ENCODE measurements around the gene JMJD1C. TPM values are rescaled to one million over a fixed set of nuclear protein-coding genes. Genes with fewer than 3 reads are reported as not detected.

JMJD1C gene
- total RNA-seq, 2 donors from 2014 or later = 91.8 to 103 TPM

DNA sequence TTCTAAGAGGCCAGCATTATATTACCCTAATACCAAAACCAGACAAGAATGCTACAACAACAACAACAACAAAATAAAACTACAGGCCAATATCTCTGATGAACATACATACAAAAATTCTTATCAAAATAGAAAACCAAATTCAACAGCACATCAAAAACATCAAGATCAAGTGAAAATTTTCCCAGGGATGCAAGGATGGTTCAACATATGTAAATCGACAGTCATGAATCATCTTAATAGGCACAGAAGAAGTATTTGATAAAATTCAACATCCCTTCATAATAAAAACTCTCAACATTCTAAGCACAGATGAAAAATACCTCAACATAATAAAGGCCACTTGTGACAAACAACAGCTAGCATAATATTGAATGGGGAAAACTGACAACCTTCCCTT lies 75.3 kb downstream of the JMJD1C start:
- no peak for DNase-seq
- intact Hi-C loops (cut with DNase I) = no loop called here
- ATAC-seq = no peak
- Histone ChIP-seq H3K36me3 (replicated peaks in 1 of 2; ENCODE audit: insufficient read depth in 1 of 2, low read depth in 2 of 2) (no peaks in the 10 kb centered on the region), H3K4me3 (no peak overlapping the region), H3K27ac (no peak overlapping the region), H3K27me3 (no peaks in the 10 kb centered on the region), H3K9me3 (no peaks in the 10 kb centered on the region), H3K4me1 (no peaks in the 10 kb centered on the region)
- WGBS, 2 donors = 95 to 97% methylated on average over 1 of the region's 1 CpG
- no peak for TF ChIP-seq POLR2A (IDR thresholded peaks at IDR 0.05)
- TF ChIP-seq, protein P1, sequence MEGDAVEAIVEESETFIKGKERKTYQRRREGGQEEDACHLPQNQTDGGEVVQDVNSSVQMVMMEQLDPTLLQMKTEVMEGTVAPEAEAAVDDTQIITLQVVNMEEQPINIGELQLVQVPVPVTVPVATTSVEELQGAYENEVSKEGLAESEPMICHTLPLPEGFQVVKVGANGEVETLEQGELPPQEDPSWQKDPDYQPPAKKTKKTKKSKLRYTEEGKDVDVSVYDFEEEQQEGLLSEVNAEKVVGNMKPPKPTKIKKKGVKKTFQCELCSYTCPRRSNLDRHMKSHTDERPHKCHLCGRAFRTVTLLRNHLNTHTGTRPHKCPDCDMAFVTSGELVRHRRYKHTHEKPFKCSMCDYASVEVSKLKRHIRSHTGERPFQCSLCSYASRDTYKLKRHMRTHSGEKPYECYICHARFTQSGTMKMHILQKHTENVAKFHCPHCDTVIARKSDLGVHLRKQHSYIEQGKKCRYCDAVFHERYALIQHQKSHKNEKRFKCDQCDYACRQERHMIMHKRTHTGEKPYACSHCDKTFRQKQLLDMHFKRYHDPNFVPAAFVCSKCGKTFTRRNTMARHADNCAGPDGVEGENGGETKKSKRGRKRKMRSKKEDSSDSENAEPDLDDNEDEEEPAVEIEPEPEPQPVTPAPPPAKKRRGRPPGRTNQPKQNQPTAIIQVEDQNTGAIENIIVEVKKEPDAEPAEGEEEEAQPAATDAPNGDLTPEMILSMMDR (IDR thresholded peaks at IDR 0.05) = no peak

DNA sequence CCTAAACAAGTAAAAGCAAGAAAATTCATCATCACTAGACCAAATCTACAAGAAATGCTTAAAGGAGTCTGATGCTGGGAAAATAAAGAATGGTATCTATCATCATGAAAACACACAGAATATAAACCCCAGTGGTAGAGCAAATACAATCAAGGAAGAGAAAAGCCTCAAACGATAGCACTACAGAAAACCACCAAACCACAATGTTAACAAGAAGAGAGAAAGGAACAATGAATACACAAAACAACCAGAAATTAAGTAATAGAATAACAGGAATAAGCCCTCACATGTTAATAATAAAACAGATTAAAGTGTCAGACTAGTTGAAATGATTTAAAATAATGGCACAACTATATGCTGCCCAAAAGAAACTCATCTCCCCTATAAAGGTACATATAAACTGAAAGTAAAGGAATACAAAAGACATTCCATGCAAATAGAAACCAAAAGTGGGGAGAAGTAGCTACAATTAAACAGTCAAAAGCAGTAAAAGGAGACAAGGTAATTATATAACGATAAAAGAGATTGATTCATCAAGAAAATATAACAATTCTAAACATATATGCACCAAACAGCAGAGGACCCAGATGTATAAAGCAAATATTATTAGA lies 77.3 kb downstream of the JMJD1C start:
- no peaks in the 10 kb centered on the region for H3K36me3 ChIP-seq (replicated peaks in 1 of 2; ENCODE audit: insufficient read depth in 1 of 2, low read depth in 2 of 2)
- H3K9me3 ChIP-seq = no peaks in the 10 kb centered on the region
- intact Hi-C loops (cut with DNase I) = no loop called here
- WGBS, 2 donors = 74 to 79% methylated on average over 2 of the region's 2 CpGs
- no peak for DNase-seq
- no peak overlapping the region for H3K27ac ChIP-seq
- TF ChIP-seq, protein P1 (IDR thresholded peaks at IDR 0.05) = no peak
- no peak for TF ChIP-seq POLR2A (IDR thresholded peaks at IDR 0.05)
- H3K27me3 ChIP-seq = no peaks in the 10 kb centered on the region
- H3K4me3 ChIP-seq = no peak overlapping the region
- peaks cover 7% of the 10 kb centered on the region for H3K4me1 ChIP-seq
- ATAC-seq = no peak

DNA sequence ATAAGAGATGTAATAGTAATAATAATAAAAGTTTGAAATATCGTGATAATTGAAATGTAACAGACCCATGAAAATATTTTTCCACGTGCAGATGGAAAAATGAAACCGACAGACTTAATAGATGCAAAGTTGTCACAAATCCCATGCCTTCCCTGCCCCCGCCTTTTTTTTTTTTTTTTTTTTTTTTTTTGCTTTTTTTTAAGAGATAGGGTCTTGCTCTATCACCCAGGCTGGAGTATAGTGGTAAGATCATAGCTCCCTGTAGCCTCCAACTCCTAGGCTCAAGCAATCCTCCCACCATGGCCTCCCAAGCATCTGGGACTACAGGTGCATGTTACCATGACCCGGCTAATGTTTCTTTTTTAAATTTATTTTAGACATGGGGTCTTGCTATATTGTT lies 80.5 kb downstream of the JMJD1C start:
- no peaks in the 10 kb centered on the region for H3K9me3 ChIP-seq
- TF ChIP-seq, protein P1 (IDR thresholded peaks at IDR 0.05) = no peak
- no peak for TF ChIP-seq POLR2A (IDR thresholded peaks at IDR 0.05)
- no peak overlapping the region for H3K4me3 ChIP-seq
- no peak for DNase-seq
- no peak overlapping the region for H3K27ac ChIP-seq
- WGBS, 2 donors = 92 to 94% methylated on average over 5 of the region's 5 CpGs
- intact Hi-C loops (cut with DNase I) = no loop called here
- H3K27me3 ChIP-seq = no peaks in the 10 kb centered on the region
- no peaks in the 10 kb centered on the region for H3K36me3 ChIP-seq (replicated peaks in 1 of 2; ENCODE audit: insufficient read depth in 1 of 2, low read depth in 2 of 2)
- ATAC-seq = no peak
- peaks cover 7% of the 10 kb centered on the region for H3K4me1 ChIP-seq

DNA sequence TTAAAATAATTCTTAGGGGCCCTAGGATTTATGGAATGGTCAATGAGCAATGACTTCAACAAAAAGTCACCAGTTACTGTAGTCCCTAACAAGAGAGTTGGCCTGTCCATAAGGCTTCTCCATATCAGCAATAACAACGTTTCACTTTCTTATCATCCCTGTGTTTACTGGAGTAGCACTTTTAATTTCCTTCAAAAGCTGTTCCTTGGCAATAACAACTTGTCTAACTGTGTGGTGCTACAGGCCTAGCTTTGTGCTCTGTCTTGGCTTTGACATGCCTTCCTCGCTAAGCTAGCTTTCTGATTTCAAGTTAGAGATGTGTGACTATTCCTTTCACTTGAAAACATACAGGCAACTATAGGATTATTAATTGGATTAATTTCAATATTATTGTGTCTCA lies 81.1 kb downstream of the JMJD1C start:
- no peak overlapping the region for H3K4me3 ChIP-seq
- intact Hi-C loops (cut with DNase I) = no loop called here
- peaks cover 7% of the 10 kb centered on the region for H3K4me1 ChIP-seq
- TF ChIP-seq POLR2A (IDR thresholded peaks at IDR 0.05) = no peak
- TF ChIP-seq, protein P1 (IDR thresholded peaks at IDR 0.05) = no peak
- no peaks in the 10 kb centered on the region for H3K27me3 ChIP-seq
- no peak overlapping the region for H3K27ac ChIP-seq
- WGBS, 2 donors = 53% methylated on average over 2 of the region's 2 CpGs
- ATAC-seq (no peak), DNase-seq (no peak)
- H3K36me3 ChIP-seq (replicated peaks in 1 of 2; ENCODE audit: insufficient read depth in 1 of 2, low read depth in 2 of 2) = no peaks in the 10 kb centered on the region
- H3K9me3 ChIP-seq = no peaks in the 10 kb centered on the region

DNA sequence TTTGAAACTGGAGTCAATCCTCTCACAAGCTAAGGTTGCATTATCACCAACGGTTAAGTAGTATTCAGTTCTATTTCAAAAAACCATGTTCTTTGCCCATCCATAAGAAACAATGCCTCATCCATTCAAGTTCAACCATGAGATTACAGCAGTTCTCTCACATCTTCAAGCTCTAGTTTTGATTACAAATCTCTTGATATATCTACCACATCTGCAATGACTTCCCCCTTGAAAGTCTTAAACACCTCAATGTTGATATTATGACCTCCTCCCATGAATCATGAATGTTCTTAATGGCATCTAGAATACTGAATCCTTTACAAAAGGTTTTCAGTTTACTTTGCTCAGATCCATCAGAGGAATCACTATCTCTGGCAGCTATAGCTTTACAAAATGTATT lies 81.8 kb downstream of the JMJD1C start:
- intact Hi-C loops (cut with DNase I) = no loop called here
- no peaks in the 10 kb centered on the region for H3K36me3 ChIP-seq (replicated peaks in 1 of 2; ENCODE audit: insufficient read depth in 1 of 2, low read depth in 2 of 2)
- DNase-seq (no peak), ATAC-seq (no peak)
- H3K4me3 ChIP-seq = no peak overlapping the region
- WGBS, 2 donors = 72 to 92% methylated on average over 1 of the region's 1 CpG
- H3K27ac ChIP-seq = no peak overlapping the region
- no peak for TF ChIP-seq POLR2A (IDR thresholded peaks at IDR 0.05)
- TF ChIP-seq, protein P1 (IDR thresholded peaks at IDR 0.05) = no peak
- H3K4me1 ChIP-seq = peaks cover 7% of the 10 kb centered on the region
- H3K27me3 ChIP-seq = no peaks in the 10 kb centered on the region
- H3K9me3 ChIP-seq = no peaks in the 10 kb centered on the region
